HG02870 (cell line): ENCODE data around the gene SHISAL1.

Experiments
- ATAC-seq: cut with Tn5 transposase; IDR thresholded peaks from one replicate; pipeline ENCODE4 v1.9.1; 2021; ENCODE audit warnings: mild to moderate bottlenecking, moderate library complexity; ENCODE audit not compliant: unreplicated experiment

The SHISAL1 gene

DNA sequence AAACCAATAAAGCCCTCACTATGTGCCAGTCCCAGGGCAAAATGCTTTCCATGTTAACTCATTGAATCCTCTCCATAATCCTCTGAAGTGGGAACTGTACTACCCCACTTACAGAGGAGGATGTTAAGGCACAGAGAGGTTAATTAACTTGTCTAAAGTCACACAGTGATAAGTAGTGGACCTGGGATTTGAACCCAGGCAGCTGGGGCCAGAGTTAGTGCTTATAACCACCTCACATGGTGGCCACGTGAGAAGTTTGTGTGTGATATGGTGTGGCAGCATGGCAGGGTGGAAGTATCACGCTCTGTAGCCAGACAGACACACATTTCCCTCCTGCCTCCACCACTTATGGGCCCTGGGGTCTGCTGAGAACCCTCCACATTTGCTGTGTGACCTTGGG lies 115.5 kb downstream of the SHISAL1 start:
- no peak for ATAC-seq

- ATAC-seq = no peak
Observed at GRCh38 chr22:44196731-44197131, 116.0 kb downstream of the SHISAL1 start.

DNA sequence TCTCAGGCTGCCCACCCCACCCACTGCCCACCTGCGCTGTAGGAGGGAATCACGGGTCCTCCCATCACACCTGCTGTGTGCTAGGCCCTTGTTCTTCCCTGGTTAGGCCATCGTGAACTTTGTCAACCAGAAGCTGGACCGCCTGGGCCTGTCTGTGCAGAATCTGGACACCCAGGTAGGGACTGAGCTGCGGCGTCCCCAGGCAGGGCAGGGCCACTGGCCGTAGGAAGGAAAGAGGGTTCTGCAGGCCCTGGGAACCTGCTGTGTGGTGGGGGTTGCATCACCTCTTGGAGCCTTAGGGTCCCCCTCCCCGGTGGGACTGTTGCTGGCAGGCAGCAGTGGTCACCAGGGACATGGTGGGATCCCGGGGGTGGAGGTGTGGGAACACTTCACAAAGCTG lies 116.5 kb downstream of the SHISAL1 start:
- ATAC-seq = no peak

DNA sequence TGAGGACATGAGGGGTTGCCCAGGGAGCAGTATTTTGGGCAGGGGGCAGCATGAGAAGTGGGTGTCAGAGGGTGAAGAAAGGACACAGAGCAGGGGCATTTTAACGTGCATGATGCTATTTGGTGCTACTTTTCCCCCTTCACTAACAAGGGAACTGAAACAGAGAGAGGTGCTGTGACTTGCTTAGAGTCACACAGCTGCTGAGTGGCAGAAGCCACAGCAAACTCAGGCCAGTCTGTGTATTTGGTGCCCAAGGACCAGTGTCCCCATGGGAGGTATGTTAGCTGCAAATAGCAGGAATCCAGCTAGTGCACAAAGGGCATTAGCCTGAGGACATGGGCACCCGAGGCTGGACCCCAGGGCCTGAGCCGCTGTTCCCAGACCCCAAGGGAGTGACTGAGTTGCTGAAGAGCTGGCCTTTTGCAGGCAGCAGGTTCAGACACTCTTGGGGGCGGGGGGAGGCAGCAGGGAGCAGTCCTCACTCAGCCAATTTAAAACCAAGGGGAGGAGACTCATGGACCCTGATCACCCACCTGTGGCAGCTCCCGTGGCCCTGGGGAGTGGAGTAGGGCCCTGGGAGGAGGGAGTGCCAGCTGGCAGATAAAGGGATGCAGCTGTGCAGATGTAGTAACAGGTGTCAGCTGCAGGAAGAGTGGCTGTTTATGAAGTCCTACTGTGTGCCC lies 117.4 kb downstream of the SHISAL1 start:
- ATAC-seq = no peak

DNA sequence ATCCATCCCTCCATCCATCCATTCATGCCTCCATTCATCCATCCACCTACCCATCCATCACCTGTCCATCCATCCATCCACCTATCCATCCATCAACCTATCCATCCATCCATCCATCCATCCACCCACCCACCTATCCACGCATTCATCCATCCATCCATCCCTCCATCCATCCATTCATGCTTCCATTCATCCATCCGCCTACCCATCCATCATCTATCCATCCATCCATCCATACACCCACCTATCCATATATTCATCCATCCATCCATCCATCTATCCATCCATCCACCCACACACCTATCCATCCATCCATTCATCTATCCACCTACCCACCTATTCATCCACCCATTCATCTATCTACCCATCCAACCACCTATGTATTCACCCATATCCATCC lies 118.2 kb downstream of the SHISAL1 start:
- ATAC-seq = no peak
